Heart right ventricle (tissue), 16 donors: Measurements from ENCODE around the gene APOL6. TPM values are rescaled to one million over a fixed set of nuclear protein-coding genes. Genes with fewer than 3 reads are reported as not detected.

ENCODE experiments used
- ATAC-seq, 8 donors: fragments of 200-7000 bp; cut with Tn5 transposase; one replicate each; pipeline ENCODE4 v1.9.1; 2020; ENCODE audit warnings: mild to moderate bottlenecking in 8 of 8, moderate library complexity in 8 of 8, moderate number of reproducible peaks in 1 of 8
- DNase-seq, 2 donors: peaks; one replicate each; pipeline ENCODE4 v3.0.0-alpha.2; 2020
- H3K27ac ChIP-seq, 10 donors: fragments of 200-600 bp; sonication (generic) in 2 of 10; one replicate each; pipeline versions ENCODE4 v1.5.0 to v1.8.0; 2020 to 2022; ENCODE audit warnings: mild to moderate bottlenecking in 3 of 10
- H3K27me3 ChIP-seq, 7 donors: fragments of 200-600 bp; one replicate each; pipeline ENCODE4 v1.8.0; 2021 to 2022; ENCODE audit warnings: mild to moderate bottlenecking in 2 of 7
- H3K36me3 ChIP-seq, 9 donors: fragments of 200-600 bp; sonication (generic) in 1 of 9; one replicate each; pipeline versions ENCODE4 v1.5.0 to v1.8.0; 2020 to 2022; ENCODE audit warnings: mild to moderate bottlenecking in 2 of 9
- H3K4me1 ChIP-seq, 9 donors: fragments of 200-600 bp; sonication (generic) in 1 of 9; one replicate each; pipeline versions ENCODE4 v1.5.0 to v1.8.0; 2020 to 2022; ENCODE audit warnings: mild to moderate bottlenecking in 4 of 9
- H3K4me3 ChIP-seq, 10 donors: fragments of 200-600 bp; sonication (generic) in 2 of 10; one replicate each; pipeline versions ENCODE4 v1.5.0 to v1.8.0; 2020 to 2022; ENCODE audit warnings: mild to moderate bottlenecking in 7 of 10, moderate library complexity in 2 of 10
- H3K9me3 ChIP-seq, 11 donors: fragments of 200-600 bp in 10 of 11; sonication (generic) in 2 of 11; one replicate each; pipeline versions ENCODE4 v1.5.0 to v1.8.0; 2013 to 2022; ENCODE audit warnings: mild to moderate bottlenecking in 2 of 11, control low read depth in 1 of 11, moderate library complexity in 1 of 11
- WGBS, 2 donors: extraction: QIAGEN DNeasy Blood & Tissue Kit; methylation state at CpG; one replicate each; pipeline ENCODE4 v1.1.7; 2013; ENCODE audit warnings: inconsistent platforms in 1 of 2; 5-methylcytosine and 5-hydroxymethylcytosine counted together
- intact Hi-C, 10 donors: fragments of 100-400 bp; cut with DNase I; formaldehyde crosslinking; loops; one replicate each; pipeline versions ENCODE4 v1.11.1 to v1.14.2; 2022
- polyA plus RNA-seq, 2 donors: library from polyadenylated mRNA; stranded (reverse); fragments of 200-250 nt; gene quantifications; one replicate each; pipeline ENCODE4 v1.2.3, GENCODE V29; 2013
- total RNA-seq, 10 donors: library from RNA; stranded (reverse); fragmentation: NEBNext Ultra II Directional in 3 of 10; extraction: Animal tissue kit (Norgen Biotek cat#: 25700) in 3 of 10; gene quantifications; one replicate each; pipeline versions ENCODE4 v1.2.1 to v1.2.4, GENCODE V29; 2021 to 2023
- TF ChIP-seq, protein P1 (sequence below), 9 donors: fragments of 200-600 bp; sonication (generic) in 2 of 9; IDR thresholded peaks; one replicate each; pipeline versions ENCODE4 v1.5.0 to v1.8.0; 2021 to 2022; ENCODE audit warnings: antibody characterized with exemption in 9 of 9, mild to moderate bottlenecking in 5 of 9, moderate library complexity in 1 of 9
- donor health status: Arrhythmogenic right ventricular cardiomyopathy.
- donor health status: ischemic (EF 13 %, LVEDD 7.1; RV severe dilation, severe dysfunction).
- donor health status: healthy with polysubstance abuse.
- donor health status: DM: no; HTN: yes; CAD: no.
- donor health status: DM: no; HTN: no; CAD: no.
- donor health status: ischemic (EF 25% LVEDD 6.9; RV normal size, moderate dysfunction).
- donor health status: ischemic (EF 25% LVEDD 5.7; RV mildly dilated, moderate dysfunction).
- donor health status: healthy.
- donor health status: DM: yes; HTN: yes; CAD: no.
- donor health status: Ischemic cardiomyopathy.
- donor health status: ischemic (EF 35%, LVEDD 5.7; RV mildly dilated, moderate dysfunction).
- donor health status: nonischemic (EF 11% LVEDD 7.7; RV severe dilation, severe dysfunction).
- donor health status: DM: yes; HTN: yes; CAD: no.
- donor health status: PGD.
- donor health status: ischemic (EF 29% LVEDD 5.4; RV normal size, mild dysfunction).
- donor health status: nonischemic (EF 23%, LVEDD 6.1; RV moderate dilation, normal function).

Gene APOL6
- total and polyA plus RNA-seq, 12 donors = 1.7 to 51.9 (median 7.6) TPM

DNA sequence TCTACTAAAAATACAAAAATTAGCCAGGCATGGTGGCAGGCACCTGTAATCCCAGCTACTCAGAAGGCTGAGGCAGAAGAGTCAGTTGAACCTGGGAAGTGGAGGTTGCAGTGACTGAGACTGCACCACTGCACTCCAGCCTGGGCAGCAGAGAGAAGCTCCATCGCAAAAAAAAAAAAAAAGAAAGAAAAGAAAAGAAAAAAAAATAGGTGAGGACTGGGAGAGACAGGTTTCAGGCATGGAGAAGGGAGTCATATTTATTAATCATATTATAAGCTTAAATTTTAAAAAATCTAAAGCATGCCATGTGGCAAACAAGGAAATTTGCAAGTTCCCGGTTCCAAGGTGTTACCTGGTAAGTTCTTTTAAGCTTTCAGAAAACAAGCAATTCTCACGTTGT is 69.3 kb downstream of the APOL6 start, which contains the start of gene APOL5:
TSS of gene APOL5 (plus strand) at position 301 of the 400 bp plus-strand sequence. CDS start at position 301, 0 bp downstream.
- ATAC-seq (no peak), DNase-seq (no peak)
- WGBS, 2 donors = 85 to 95% methylated on average over 3 of the region's 3 CpGs
- Histone ChIP-seq H3K27me3 (no peaks in the 10 kb centered on the region), H3K4me3 (no peak within 1 kb of the TSS), H3K4me1 (no peaks in the 10 kb centered on the region), H3K27ac (no peak within 1 kb of the TSS), H3K9me3 (peaks cover 0 to 13% (median 0%) of the 10 kb centered on the region in 11 donors), H3K36me3 (no peaks in the 10 kb centered on the region)
- TF ChIP-seq, protein P1, sequence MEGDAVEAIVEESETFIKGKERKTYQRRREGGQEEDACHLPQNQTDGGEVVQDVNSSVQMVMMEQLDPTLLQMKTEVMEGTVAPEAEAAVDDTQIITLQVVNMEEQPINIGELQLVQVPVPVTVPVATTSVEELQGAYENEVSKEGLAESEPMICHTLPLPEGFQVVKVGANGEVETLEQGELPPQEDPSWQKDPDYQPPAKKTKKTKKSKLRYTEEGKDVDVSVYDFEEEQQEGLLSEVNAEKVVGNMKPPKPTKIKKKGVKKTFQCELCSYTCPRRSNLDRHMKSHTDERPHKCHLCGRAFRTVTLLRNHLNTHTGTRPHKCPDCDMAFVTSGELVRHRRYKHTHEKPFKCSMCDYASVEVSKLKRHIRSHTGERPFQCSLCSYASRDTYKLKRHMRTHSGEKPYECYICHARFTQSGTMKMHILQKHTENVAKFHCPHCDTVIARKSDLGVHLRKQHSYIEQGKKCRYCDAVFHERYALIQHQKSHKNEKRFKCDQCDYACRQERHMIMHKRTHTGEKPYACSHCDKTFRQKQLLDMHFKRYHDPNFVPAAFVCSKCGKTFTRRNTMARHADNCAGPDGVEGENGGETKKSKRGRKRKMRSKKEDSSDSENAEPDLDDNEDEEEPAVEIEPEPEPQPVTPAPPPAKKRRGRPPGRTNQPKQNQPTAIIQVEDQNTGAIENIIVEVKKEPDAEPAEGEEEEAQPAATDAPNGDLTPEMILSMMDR (IDR thresholded peaks at IDR 0.05) = no peak
- intact Hi-C loops = no loop called here

Other genes starting within 250 kb of the APOL6 start
- 10 to 100 TPM in 7 of 10 donors, 1 to 10 TPM in 3; 7.0 to 21.4 (median 11.2) TPM for gene MCM5, start 248.3 kb upstream of the APOL6 start, total RNA-seq
- gene MCM5, start 248.3 kb upstream of the APOL6 start, polyA plus RNA-seq = 10 to 100 TPM in 1 of 2 donors, 1 to 10 TPM in 1; 5.7 to 15.1 TPM
- 1 to 10 TPM; 1.4 to 9.9 (median 3.6) TPM for gene RASD2, start 107.6 kb upstream of the APOL6 start, total RNA-seq
- gene RASD2, start 107.6 kb upstream of the APOL6 start, polyA plus RNA-seq = 1 to 10 TPM; 3.1 to 5.1 TPM
- gene MB, start 31.1 kb upstream of the APOL6 start, total RNA-seq = over 10,000 TPM in 9 of 10 donors, 1,000 to 10,000 TPM in 1; 9,966 to 22,407 (median 14,751) TPM
- over 10,000 TPM in 1 of 2 donors, 1,000 to 10,000 TPM in 1; 8,931 to 10,284 TPM for gene MB, start 31.1 kb upstream of the APOL6 start, polyA plus RNA-seq
- gene APOL5, start 69.4 kb downstream of the APOL6 start, total RNA-seq = not detected
- under 1 TPM in 1 of 2 donors, not detected in 1; 0.06 TPM for gene APOL5, start 69.4 kb downstream of the APOL6 start, polyA plus RNA-seq